Measurements from ENCODE around the gene AP4B1.

GRCh38 chr1:113934511-113935055 is 30.0 kb upstream of the AP4B1 start:
- TF ChIP-seq CTCF (tag by site-specific recombination; IDR thresholded peaks at IDR 0.05) (no peak), ZNF274 (IDR thresholded peaks at IDR 0.05; ENCODE audit: low read length) (no peak), ZNF274 (tag by site-specific recombination; IDR thresholded peaks at IDR 0.05; ENCODE audit: borderline replicate concordance) (no peak), KLF16 (tag by site-specific recombination; IDR thresholded peaks at IDR 0.05) (no peak), ZNF239 (tag by site-specific recombination; IDR thresholded peaks at IDR 0.05) (no peak)
